Fibroblast of the aortic adventitia (primary cell): ENCODE data around the gene SORT1. TPM values are rescaled to one million over a fixed set of nuclear protein-coding genes. Genes with fewer than 3 reads are reported as not detected.

Experiments used
- DNase-seq: peaks from one replicate; pipeline ENCODE4 v3.0.0-alpha.2; 2010; ENCODE audit warnings: low read depth
- H3K4me3 ChIP-seq: 2 replicates; pipeline ENCODE4 v1.5.1; 2011; ENCODE audit warnings: low read depth, mild to moderate bottlenecking, control low read depth, low read length, moderate library complexity
- total RNA-seq: library from RNA; depleted of rRNA; stranded (reverse); fragments of >200 nt; gene quantifications from 2 replicates; pipeline ENCODE4 v1.2.3, GENCODE V29; 2012; ENCODE audit warnings: low replicate concordance
- TF ChIP-seq, protein P1 (sequence below): IDR thresholded peaks from 2 replicates; pipeline ENCODE4 v1.5.1; 2011; ENCODE audit warnings: mild to moderate bottlenecking, low read length, control low read depth, inconsistent platforms; ENCODE audit not compliant: insufficient read depth

SORT1 gene
- total RNA-seq, 1 donor: 4.5 TPM

DNA sequence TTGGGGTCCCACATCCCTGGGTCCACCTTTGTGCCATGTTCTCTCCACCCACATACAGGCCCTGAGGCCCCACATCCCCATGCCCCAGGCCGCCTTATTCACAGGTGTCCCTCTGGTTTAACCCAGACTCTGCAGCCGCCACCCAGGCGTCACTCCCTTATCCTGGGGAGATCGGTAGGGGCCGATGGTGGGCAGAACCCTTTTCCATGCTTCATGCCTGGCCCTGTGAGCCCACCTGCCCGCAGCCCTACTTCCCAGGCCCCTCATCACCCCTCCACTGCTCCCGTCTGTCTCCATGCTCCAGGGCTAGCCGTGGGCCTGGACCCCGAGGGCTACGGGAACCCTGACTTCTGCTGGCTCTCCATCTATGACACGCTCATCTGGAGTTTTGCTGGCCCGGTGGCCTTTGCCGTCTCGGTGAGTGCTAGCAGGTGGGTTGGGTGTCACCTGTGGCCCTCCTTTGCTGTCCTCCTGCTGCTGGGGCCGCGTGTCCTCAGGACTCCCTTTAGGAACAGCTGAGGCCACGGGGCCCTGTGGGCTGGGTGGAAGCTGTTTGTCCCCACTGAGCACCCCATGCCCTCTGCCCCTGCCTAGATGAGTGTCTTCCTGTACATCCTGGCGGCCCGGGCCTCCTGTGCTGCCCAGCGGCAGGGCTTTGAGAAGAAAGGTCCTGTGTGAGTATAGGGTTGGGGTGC, 126.9 kb downstream of the SORT1 start:
- no peak for DNase-seq
- no peak overlapping the region for H3K4me3 ChIP-seq
- TF ChIP-seq, protein P1, sequence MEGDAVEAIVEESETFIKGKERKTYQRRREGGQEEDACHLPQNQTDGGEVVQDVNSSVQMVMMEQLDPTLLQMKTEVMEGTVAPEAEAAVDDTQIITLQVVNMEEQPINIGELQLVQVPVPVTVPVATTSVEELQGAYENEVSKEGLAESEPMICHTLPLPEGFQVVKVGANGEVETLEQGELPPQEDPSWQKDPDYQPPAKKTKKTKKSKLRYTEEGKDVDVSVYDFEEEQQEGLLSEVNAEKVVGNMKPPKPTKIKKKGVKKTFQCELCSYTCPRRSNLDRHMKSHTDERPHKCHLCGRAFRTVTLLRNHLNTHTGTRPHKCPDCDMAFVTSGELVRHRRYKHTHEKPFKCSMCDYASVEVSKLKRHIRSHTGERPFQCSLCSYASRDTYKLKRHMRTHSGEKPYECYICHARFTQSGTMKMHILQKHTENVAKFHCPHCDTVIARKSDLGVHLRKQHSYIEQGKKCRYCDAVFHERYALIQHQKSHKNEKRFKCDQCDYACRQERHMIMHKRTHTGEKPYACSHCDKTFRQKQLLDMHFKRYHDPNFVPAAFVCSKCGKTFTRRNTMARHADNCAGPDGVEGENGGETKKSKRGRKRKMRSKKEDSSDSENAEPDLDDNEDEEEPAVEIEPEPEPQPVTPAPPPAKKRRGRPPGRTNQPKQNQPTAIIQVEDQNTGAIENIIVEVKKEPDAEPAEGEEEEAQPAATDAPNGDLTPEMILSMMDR: no peak

DNA sequence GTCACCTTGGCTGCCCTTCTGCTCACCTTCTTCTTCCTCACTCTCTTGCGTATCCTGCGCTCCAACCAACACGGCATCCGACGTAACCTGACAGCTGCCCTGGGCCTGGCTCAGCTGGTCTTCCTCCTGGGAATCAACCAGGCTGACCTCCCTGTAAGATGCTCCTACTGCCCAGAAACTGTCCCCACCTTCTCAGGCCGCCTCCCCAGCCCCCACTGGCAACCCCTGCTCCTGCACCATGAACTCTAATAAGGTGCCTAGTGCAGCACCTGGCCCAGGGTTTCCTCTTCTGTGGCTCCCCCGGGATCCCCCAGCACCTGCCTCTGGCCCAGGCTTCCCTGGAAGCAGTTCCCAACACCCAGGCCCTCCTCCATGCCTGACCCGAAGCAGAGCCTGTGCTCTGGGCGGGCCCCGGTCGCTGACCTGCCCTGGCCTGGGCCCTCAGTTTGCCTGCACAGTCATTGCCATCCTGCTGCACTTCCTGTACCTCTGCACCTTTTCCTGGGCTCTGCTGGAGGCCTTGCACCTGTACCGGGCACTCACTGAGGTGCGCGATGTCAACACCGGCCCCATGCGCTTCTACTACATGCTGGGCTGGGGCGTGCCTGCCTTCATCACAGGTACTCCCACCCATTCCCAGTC, 127.6 kb downstream of the SORT1 start:
- DNase-seq: no peak
- TF ChIP-seq, protein P1: no peak

DNA sequence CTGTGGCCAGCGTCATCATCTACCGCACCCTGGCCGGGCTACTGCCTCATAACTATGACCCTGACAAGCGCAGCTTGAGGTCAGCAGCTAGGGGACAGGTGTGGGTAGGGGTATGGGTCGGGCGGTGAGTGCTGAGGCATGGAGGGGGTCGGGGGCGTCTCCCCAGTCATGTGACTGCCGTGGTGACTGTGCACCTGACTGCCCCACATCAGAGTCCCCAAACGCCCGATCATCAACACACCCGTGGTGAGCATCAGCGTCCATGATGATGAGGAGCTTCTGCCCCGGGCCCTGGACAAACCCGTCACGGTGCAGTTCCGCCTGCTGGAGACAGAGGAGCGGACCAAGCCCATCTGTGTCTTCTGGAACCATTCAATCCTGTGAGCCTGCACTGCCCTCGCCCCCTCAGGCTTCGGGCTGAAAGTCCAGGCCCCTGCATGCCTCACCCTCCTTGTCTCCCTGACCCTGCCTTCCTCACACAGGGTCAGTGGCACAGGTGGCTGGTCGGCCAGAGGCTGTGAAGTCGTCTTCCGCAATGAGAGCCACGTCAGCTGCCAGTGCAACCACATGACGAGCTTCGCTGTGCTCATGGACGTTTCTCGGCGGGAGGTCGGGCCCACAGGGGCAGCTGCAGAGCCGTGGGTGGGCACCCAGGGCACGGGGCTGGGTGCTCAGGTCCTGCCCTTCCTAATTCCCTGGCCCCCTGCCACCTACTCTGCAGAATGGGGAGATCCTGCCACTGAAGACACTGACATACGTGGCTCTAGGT, 128.3 kb downstream of the SORT1 start:
- TF ChIP-seq, protein P1: no peak
- no peak overlapping the region for H3K4me3 ChIP-seq
- DNase-seq: no peak

More for the DNA sequence above, 127.6 kb downstream of the SORT1 start:
- H3K4me3 ChIP-seq: no peak overlapping the region

DNA sequence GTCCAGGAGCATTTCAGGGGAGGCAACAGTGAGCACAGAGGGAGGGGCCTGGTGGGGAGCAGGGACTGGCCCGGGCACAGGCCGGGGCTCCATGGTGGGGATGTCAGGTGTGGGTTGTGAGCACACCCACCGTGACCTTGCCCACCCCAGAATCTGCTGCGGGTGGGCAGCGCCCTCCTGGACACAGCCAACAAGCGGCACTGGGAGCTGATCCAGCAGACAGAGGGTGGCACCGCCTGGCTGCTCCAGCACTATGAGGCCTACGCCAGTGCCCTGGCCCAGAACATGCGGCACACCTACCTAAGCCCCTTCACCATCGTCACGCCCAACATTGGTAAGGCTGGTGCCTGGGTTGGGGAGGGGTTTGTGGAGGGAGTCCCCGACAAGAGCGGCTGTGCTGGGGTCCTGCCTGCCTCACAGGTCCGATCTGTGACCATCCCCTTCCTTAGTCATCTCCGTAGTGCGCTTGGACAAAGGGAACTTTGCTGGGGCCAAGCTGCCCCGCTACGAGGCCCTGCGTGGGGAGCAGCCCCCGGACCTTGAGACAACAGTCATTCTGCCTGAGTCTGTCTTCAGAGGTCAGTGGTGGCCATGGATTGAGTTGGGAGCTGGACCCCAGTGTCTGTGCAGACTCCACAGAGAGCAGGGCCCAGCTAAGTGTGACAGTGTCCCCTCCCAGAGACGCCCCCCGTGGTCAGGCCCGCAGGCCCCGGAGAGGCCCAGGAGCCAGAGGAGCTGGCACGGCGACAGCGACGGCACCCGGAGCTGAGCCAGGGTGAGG, 129.1 kb downstream of the SORT1 start:
- no peak for DNase-seq
- H3K4me3 ChIP-seq: no peak overlapping the region
- TF ChIP-seq, protein P1: no peak

DNA sequence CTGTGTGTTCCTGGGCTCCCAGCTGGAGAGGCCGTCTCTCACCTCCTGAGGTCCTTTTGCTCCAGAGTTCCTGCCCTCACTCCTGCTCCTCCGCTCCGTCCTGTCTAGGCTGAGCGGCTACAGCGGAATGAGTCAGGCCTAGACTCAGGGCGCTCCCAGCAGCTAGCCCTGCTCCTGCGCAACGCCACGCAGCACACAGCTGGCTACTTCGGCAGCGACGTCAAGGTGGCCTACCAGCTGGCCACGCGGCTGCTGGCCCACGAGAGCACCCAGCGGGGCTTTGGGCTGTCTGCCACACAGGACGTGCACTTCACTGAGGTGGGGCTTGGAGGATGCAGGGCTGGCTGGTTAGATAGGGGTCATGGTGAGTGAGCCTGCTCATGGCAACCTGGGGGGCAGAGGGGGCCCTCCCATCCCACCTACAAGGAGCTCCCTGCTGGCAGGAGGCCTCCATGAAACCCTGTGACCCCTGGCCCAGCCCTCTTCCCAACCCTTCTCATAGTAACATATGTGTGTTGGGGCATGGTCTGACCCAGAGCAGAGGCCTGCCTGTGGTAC, 129.9 kb downstream of the SORT1 start:
- DNase-seq: no peak
- no peak overlapping the region for H3K4me3 ChIP-seq
- TF ChIP-seq, protein P1: no peak

DNA sequence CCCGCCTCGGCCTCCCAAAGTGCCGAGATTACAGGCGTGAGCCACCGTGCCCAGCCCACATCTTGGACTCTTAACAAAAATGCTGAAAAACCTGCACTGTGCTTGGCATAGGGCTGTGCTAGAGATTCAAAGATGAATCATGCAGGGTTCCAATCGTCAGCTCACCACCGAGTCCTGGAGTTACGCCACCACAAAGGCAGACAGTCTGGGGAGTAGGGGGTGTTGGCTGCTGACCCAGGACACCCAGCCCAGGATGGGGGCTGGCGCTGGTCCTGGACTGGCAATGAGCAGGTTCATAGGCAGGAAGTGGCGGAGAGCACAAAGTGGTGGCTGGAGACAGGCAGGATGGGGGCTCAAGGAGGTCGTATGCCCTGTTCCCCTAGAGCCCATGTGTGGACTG, 130.8 kb downstream of the SORT1 start:
- no peak overlapping the region for H3K4me3 ChIP-seq
- TF ChIP-seq, protein P1: no peak
- DNase-seq: peak; percentile 33
